WTC11 (cell line): ENCODE results near the gene ASB15. TPM values are rescaled to one million over a fixed set of nuclear protein-coding genes. Genes with fewer than 3 reads are reported as not detected.

Source experiments
- ATAC-seq: fragments of 200-7000 bp; cut with Tn5 transposase; 2 replicates; pipeline ENCODE4 v1.10.0; 2021; ENCODE audit warnings: mild to moderate bottlenecking, moderate library complexity
- CTCF ChIA-PET: fragments of 300-600 bp; sonication (Branson Sonifier 250); formaldehyde crosslinking; loops from one replicate; lab custom pipeline; 2021; ENCODE audit warnings: antibody characterized with exemption; lab: Charles Lee
- POLR2A ChIA-PET: fragments of 350-600 bp; sonication (Branson Sonifier 250); formaldehyde crosslinking; loops from one replicate; lab custom pipeline; 2021; ENCODE audit warnings: antibody characterized with exemption; lab: Charles Lee
- DNase-seq: peaks from one replicate; pipeline ENCODE4 v3.0.0; 2021; ENCODE audit warnings: low spot score
- H3K27ac Mint-ChIP-seq: 2 replicates; pipeline ENCODE4 v1.8.0; 2021; ENCODE audit warnings: mixed read lengths
- H3K27me3 Mint-ChIP-seq: 2 replicates; pipeline ENCODE4 v1.8.0; 2021; ENCODE audit warnings: low read depth, mild to moderate bottlenecking, moderate library complexity, mixed read lengths
- H3K36me3 Mint-ChIP-seq: 2 replicates; pipeline ENCODE4 v1.8.0; 2021; ENCODE audit warnings: mixed read lengths
- H3K4me1 Mint-ChIP-seq: 2 replicates; pipeline ENCODE4 v1.8.0; 2022; ENCODE audit warnings: mixed read lengths
- H3K4me3 Mint-ChIP-seq: 2 replicates; pipeline ENCODE4 v1.8.0; 2021; ENCODE audit warnings: mild to moderate bottlenecking, moderate library complexity, mixed read lengths
- H3K9me3 Mint-ChIP-seq: 2 replicates; pipeline ENCODE4 v1.8.0; 2021; ENCODE audit warnings: mixed read lengths
- ATF3 ChIP-seq: sonication (generic); formaldehyde crosslinking; conservative IDR thresholded peaks from 2 replicates; pipeline ENCODE4 v1.8.1; 2022; ENCODE audit warnings: mild to moderate bottlenecking, missing genetic modification reagents
- E2F5 ChIP-seq: sonication (generic); formaldehyde crosslinking; IDR thresholded peaks from 2 replicates; pipeline ENCODE4 v1.8.1; 2022; ENCODE audit warnings: mild to moderate bottlenecking, moderate library complexity, missing genetic modification reagents
- ELF4 ChIP-seq: sonication (generic); formaldehyde crosslinking; IDR thresholded peaks from 2 replicates; pipeline ENCODE4 v1.8.1; 2022; ENCODE audit warnings: low read depth, mild to moderate bottlenecking, moderate library complexity, missing genetic modification reagents
- ERG ChIP-seq: fragments of 250-450 bp; sonication (Bioruptor Pico); IDR thresholded peaks from 2 replicates; pipeline ENCODE4 v1.8.0; 2021; ENCODE audit warnings: mild to moderate bottlenecking
- ESRRA ChIP-seq: sonication (generic); formaldehyde crosslinking; IDR thresholded peaks from 2 replicates; pipeline ENCODE4 v1.8.1; 2022; ENCODE audit warnings: mild to moderate bottlenecking, missing genetic modification reagents, borderline replicate concordance
- FOXJ3 ChIP-seq: sonication (generic); formaldehyde crosslinking; IDR thresholded peaks from 2 replicates; pipeline ENCODE4 v1.9.0; 2021; ENCODE audit warnings: missing genetic modification reagents, mild to moderate bottlenecking, borderline replicate concordance
- FOXK1 ChIP-seq: sonication (generic); formaldehyde crosslinking; IDR thresholded peaks from 2 replicates; pipeline ENCODE4 v1.8.0; 2022; ENCODE audit warnings: mild to moderate bottlenecking, moderate library complexity, missing genetic modification reagents
- GABPB1 ChIP-seq: sonication (generic); formaldehyde crosslinking; IDR thresholded peaks from 2 replicates; pipeline ENCODE4 v1.8.1; 2023; ENCODE audit warnings: mild to moderate bottlenecking, missing genetic modification reagents
- IRF1 ChIP-seq: sonication (generic); formaldehyde crosslinking; IDR thresholded peaks from 2 replicates; pipeline ENCODE4 v1.8.0; 2023; ENCODE audit warnings: missing genetic modification reagents
- NFATC4 ChIP-seq: fragments of 250-450 bp; sonication (Bioruptor Pico); IDR thresholded peaks from 2 replicates; pipeline ENCODE4 v1.9.0; 2021; ENCODE audit warnings: mild to moderate bottlenecking
- NFE2L1 ChIP-seq: sonication (generic); formaldehyde crosslinking; IDR thresholded peaks from 2 replicates; pipeline ENCODE4 v1.8.1; 2023; ENCODE audit warnings: missing genetic modification reagents
- NR1H2 ChIP-seq: sonication (generic); formaldehyde crosslinking; IDR thresholded peaks from 2 replicates; pipeline ENCODE4 v1.9.0; 2021; ENCODE audit warnings: mild to moderate bottlenecking, moderate library complexity, missing genetic modification reagents
- TCF7 ChIP-seq: sonication (generic); formaldehyde crosslinking; IDR thresholded peaks from 2 replicates; pipeline ENCODE4 v1.8.0; 2022; ENCODE audit warnings: mild to moderate bottlenecking, low read depth, missing genetic modification reagents, moderate library complexity
- TP53 ChIP-seq: sonication (generic); formaldehyde crosslinking; IDR thresholded peaks from 2 replicates; pipeline ENCODE4 v1.8.1; 2023; ENCODE audit warnings: mild to moderate bottlenecking, missing genetic modification reagents
- USF1 ChIP-seq: sonication (generic); formaldehyde crosslinking; IDR thresholded peaks from 2 replicates; pipeline ENCODE4 v1.8.0; 2022; ENCODE audit warnings: mild to moderate bottlenecking, missing genetic modification reagents
- ZBTB21 ChIP-seq: sonication (generic); formaldehyde crosslinking; IDR thresholded peaks from 2 replicates; pipeline ENCODE4 v1.8.1; 2023; ENCODE audit warnings: mild to moderate bottlenecking, missing genetic modification reagents, borderline replicate concordance
- ZNF138 ChIP-seq: sonication (generic); formaldehyde crosslinking; conservative IDR thresholded peaks from 2 replicates; pipeline ENCODE4 v1.8.1; 2022; ENCODE audit warnings: mild to moderate bottlenecking, moderate library complexity, missing genetic modification reagents
- ZNF219 ChIP-seq: sonication (generic); formaldehyde crosslinking; IDR thresholded peaks from 2 replicates; pipeline ENCODE4 v1.8.0; 2023; ENCODE audit warnings: missing genetic modification reagents, mild to moderate bottlenecking, borderline replicate concordance
- ZNF263 ChIP-seq: sonication (generic); formaldehyde crosslinking; IDR thresholded peaks from 2 replicates; pipeline ENCODE4 v1.8.1; 2022; ENCODE audit warnings: low read depth, mild to moderate bottlenecking, moderate library complexity, missing genetic modification reagents
- ZNF396 ChIP-seq: fragments of 250-450 bp; sonication (Bioruptor Pico); IDR thresholded peaks from 2 replicates; pipeline ENCODE4 v1.8.0; 2021; ENCODE audit warnings: mild to moderate bottlenecking, moderate library complexity, borderline replicate concordance
- ZNF671 ChIP-seq: fragments of 250-450 bp; sonication (Bioruptor Pico); IDR thresholded peaks from 2 replicates; pipeline ENCODE4 v1.8.0; 2021; ENCODE audit warnings: mild to moderate bottlenecking
- ZSCAN18 ChIP-seq: fragments of 250-450 bp; sonication (Bioruptor Pico); IDR thresholded peaks from 2 replicates; pipeline ENCODE4 v2.1.2; 2022; ENCODE audit warnings: mild to moderate bottlenecking, moderate library complexity
- total RNA-seq: library from RNA; stranded (reverse); gene quantifications from 3 replicates; pipeline ENCODE4 v1.2.3, GENCODE V29; 2021
- TF ChIP-seq, protein P1 (sequence below): sonication (generic); formaldehyde crosslinking; IDR thresholded peaks from 2 replicates; pipeline ENCODE4 v1.8.1; 2023; ENCODE audit warnings: mild to moderate bottlenecking, missing genetic modification reagents

ASB15 gene
- total RNA-seq, 1 experiment from 2014 or later = not detected

DNA sequence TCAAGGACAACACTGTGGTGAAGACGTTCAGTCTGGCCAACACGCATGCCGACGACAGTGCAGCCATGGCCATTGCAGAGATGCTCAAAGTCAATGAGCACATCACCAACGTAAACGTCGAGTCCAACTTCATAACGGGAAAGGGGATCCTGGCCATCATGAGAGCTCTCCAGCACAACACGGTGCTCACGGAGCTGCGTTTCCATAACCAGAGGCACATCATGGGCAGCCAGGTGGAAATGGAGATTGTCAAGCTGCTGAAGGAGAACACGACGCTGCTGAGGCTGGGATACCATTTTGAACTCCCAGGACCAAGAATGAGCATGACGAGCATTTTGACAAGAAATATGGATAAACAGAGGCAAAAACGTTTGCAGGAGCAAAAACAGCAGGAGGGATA is 60.7 kb downstream of the ASB15 start:
- no peaks in the 10 kb centered on the region; the same call in 1 of the 2 replicates for H3K27me3 Mint-ChIP-seq
- ATAC-seq (no peak), DNase-seq (no peak)
- peaks cover 8% of the 10 kb centered on the region; the same call in 1 of the 2 replicates for H3K9me3 Mint-ChIP-seq
- TF ChIP-seq ZNF396 (CRISPR knock-in tag) (no peak), E2F5 (CRISPR knock-in tag) (no peak), ERG (CRISPR knock-in tag) (no peak)
- no peak overlapping the region for H3K27ac Mint-ChIP-seq
- POLR2A ChIA-PET = no interaction called here
- H3K4me3 Mint-ChIP-seq = no peak overlapping the region
- CTCF ChIA-PET = interaction anchor here (0.8 to 1.5 kb wide), 5 partner anchors 18 to 87 kb away, joined by 3 to 5 read pairs (median 3); no protein-coding TSS in a partner anchor
- H3K4me1 Mint-ChIP-seq = peaks cover 21% of the 10 kb centered on the region
- no peaks in the 10 kb centered on the region for H3K36me3 Mint-ChIP-seq

GRCh38 chr7:123662755-123663154 is 61.1 kb downstream of the ASB15 start:
- no peak for TF ChIP-seq TCF7 (CRISPR knock-in tag)
- TF ChIP-seq ZNF263 (CRISPR knock-in tag) = peak; percentile 56; the same call in 1 of the 2 replicates
- TF ChIP-seq, all 79 proteins: peak for 1
- POLR2A ChIA-PET = no interaction called here
- H3K4me1 Mint-ChIP-seq = peaks cover 20% of the 10 kb centered on the region
- no peaks in the 10 kb centered on the region for H3K36me3 Mint-ChIP-seq
- DNase-seq = no peak
- peak; percentile 23; the same call in 1 of the 2 replicates for ATAC-seq
- no peak overlapping the region for H3K27ac Mint-ChIP-seq
- peaks cover 8% of the 10 kb centered on the region; the same call in 1 of the 2 replicates for H3K9me3 Mint-ChIP-seq
- CTCF ChIA-PET = interaction anchor here (0.8 to 1.5 kb wide), 5 partner anchors 19 to 87 kb away, joined by 3 to 5 read pairs (median 3); no protein-coding TSS in a partner anchor
- H3K4me3 Mint-ChIP-seq = no peak overlapping the region
- no peaks in the 10 kb centered on the region; the same call in 1 of the 2 replicates for H3K27me3 Mint-ChIP-seq

DNA sequence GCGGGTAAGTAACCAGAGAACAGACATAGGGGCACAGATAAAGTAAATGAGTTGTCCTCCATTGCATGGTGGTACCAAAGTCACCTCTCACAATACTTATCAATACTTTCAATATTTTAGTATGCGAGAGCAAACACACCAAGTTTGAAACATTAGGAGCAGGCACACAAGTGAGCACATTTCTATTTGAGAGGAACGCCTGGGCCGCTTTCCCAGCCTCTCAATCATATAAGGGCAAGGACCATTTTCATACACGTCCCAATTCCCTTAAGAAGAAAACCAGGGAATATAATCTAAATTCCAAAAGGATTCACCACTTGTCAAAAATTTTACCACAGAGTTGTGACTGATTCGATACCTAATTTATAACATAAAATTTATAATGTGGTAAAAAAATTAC is 61.6 kb downstream of the ASB15 start:
- peaks cover 20% of the 10 kb centered on the region for H3K4me1 Mint-ChIP-seq
- DNase-seq = no peak
- peaks cover 8% of the 10 kb centered on the region; the same call in 1 of the 2 replicates for H3K9me3 Mint-ChIP-seq
- TF ChIP-seq FOXK1 (CRISPR knock-in tag) (no peak), NR1H2 (no peak), FOXJ3 (CRISPR knock-in tag) (no peak), ZNF138 (CRISPR knock-in tag) (no peak), ELF4 (CRISPR knock-in tag) (no peak), USF1 (CRISPR knock-in tag) (no peak), ZNF263 (CRISPR knock-in tag) (no peak), TP53 (no peak), ZNF219 (CRISPR knock-in tag) (no peak), NFE2L1 (no peak)
- TF ChIP-seq, protein P1, sequence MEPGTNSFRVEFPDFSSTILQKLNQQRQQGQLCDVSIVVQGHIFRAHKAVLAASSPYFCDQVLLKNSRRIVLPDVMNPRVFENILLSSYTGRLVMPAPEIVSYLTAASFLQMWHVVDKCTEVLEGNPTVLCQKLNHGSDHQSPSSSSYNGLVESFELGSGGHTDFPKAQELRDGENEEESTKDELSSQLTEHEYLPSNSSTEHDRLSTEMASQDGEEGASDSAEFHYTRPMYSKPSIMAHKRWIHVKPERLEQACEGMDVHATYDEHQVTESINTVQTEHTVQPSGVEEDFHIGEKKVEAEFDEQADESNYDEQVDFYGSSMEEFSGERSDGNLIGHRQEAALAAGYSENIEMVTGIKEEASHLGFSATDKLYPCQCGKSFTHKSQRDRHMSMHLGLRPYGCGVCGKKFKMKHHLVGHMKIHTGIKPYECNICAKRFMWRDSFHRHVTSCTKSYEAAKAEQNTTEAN (CRISPR knock-in tag) = no peak
- H3K4me3 Mint-ChIP-seq = no peak overlapping the region
- ChIA-PET POLR2A (no interaction called here), CTCF (interaction anchor here (0.8 to 1.5 kb wide), 5 partner anchors 19 to 86 kb away, joined by 3 to 5 read pairs (median 3); no protein-coding TSS in a partner anchor)
- ATAC-seq = no peak
- no peaks in the 10 kb centered on the region; the same call in 1 of the 2 replicates for H3K27me3 Mint-ChIP-seq
- H3K36me3 Mint-ChIP-seq = no peaks in the 10 kb centered on the region
- no peak overlapping the region for H3K27ac Mint-ChIP-seq

DNA sequence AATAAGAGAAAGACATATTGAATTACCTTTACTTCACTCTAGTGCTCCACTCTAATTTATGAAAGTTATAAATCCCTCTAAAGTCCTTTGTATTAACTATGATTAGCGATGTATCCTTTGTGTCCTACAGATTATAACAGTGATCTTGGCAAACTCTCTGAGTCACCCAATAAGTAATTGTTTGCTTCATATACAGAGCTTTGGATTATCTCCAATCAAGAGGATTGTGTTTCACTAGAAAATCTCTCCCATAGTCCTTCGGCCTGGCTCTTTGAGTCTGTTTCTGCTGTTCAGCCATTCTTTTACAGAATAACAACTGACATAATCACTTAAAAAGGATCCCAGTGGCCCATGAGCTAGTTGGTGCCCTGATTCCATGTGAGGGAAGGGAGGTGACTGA is 63.5 kb downstream of the ASB15 start:
- POLR2A ChIA-PET = no interaction called here
- Mint-ChIP-seq H3K36me3 (no peaks in the 10 kb centered on the region), H3K27me3 (no peaks in the 10 kb centered on the region), H3K4me1 (peaks cover 30% of the 10 kb centered on the region), H3K27ac (no peak overlapping the region), H3K9me3 (peaks cover 8% of the 10 kb centered on the region; the same call in 1 of the 2 replicates), H3K4me3 (no peak overlapping the region)
- DNase-seq (no peak), ATAC-seq (no peak)
- CTCF ChIA-PET = no interaction called here
- TF ChIP-seq ATF3 (CRISPR knock-in tag) (no peak), ZNF671 (CRISPR knock-in tag) (no peak), ESRRA (CRISPR knock-in tag) (no peak), IRF1 (CRISPR knock-in tag) (no peak), ZBTB21 (CRISPR knock-in tag) (no peak), NFATC4 (CRISPR knock-in tag) (no peak), GABPB1 (CRISPR knock-in tag) (no peak), ZSCAN18 (CRISPR knock-in tag) (no peak)
